ENCODE data around the gene DTX3.

Gene DTX3

GRCh38 chr12:57621497-57622292 lies 17.1 kb downstream of the DTX3 start:
- no peaks in the 10 kb centered on the region for H3K4me1 ChIP-seq (ENCODE audit: control insufficient read depth, low read length)

DNA sequence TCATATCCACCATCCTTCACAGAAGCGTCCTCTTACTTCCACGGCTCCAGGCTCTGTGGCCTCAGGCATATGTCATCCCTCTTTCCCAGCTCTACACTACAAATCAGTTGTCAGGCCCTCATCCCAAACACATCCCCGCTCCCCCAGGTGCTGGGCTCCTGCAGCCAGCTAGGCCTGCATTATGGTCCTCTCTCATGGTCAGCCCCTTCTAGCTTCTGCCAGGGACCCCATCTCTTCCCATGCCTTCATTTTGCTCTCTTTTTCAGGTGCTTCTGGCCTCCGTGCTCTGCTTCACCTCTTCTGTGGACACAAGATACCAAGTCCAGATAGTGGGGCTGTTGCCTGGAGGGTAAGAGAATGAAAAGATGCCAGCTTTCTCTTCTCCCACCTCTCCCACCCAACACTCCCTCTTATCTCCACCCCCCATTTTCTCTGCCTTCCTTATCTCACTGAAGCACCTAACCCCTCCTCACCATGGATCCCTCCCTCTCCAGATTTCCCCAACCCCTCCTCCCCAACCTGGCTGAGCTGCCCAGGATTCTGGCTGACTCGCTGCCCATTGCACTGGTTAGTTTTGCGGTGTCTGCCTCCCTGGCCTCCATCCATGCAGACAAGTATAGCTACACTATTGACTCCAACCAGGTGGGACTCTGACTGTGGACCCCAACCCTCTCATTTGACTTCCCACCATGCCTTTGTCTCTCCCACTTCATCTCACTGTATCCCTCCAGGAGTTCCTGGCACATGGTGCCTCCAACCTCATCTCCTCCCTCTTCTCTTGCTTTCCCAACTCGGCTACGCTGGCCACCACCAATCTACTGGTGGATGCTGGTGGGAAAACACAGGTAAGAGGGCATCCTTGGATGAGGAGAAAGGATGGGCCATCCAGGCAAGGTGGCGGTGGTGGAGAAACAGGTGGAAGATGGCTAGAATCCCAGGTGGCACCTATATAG lies 17.9 kb downstream of the DTX3 start:
- H3F3A ChIP-seq (ENCODE audit: control insufficient read depth, insufficient read depth) = no peaks in the 10 kb centered on the region
- no peaks in the 10 kb centered on the region for H3K79me2 ChIP-seq (ENCODE audit: control insufficient read depth, low read length)
- no peaks in the 10 kb centered on the region for H3K9me2 ChIP-seq (replicated peaks; ENCODE audit: control insufficient read depth, low read length)
- H3K4me1 ChIP-seq (ENCODE audit: control insufficient read depth, low read length) = no peaks in the 10 kb centered on the region
- H3K4me3 ChIP-seq (ENCODE audit: low read length) = no peak overlapping the region
- peaks cover 95% of the 10 kb centered on the region for H3K27me3 ChIP-seq (ENCODE audit: control insufficient read depth, low read length)
- TF ChIP-seq EZH2phosphoT487 (IDR thresholded peaks at IDR 0.05; ENCODE audit: borderline replicate concordance, low read length) = no peak
- no peak for TF ChIP-seq CTCF (IDR thresholded peaks at IDR 0.05; ENCODE audit: low read depth, low read length, poor library complexity, severe bottlenecking)
- no peak overlapping the region for H3K4me2 ChIP-seq (ENCODE audit: low read length)
- H4K20me1 ChIP-seq (ENCODE audit: control insufficient read depth, insufficient read depth, low read depth, low read length) = peaks cover 3% of the 10 kb centered on the region; the same call in 1 of the 2 replicates
- no peaks in the 10 kb centered on the region for H3K36me3 ChIP-seq (ENCODE audit: control insufficient read depth, low read length)
- H3K27ac ChIP-seq (ENCODE audit: low read depth, low read length) = no peak overlapping the region
- no peaks in the 10 kb centered on the region for H3K9me3 ChIP-seq (ENCODE audit: control insufficient read depth, insufficient read depth, low read length)

More at GRCh38 chr12:57621497-57622292, 17.1 kb downstream of the DTX3 start:
- Histone ChIP-seq H3K9me3 (ENCODE audit: control insufficient read depth, insufficient read depth, low read length) (no peaks in the 10 kb centered on the region), H3K4me3 (ENCODE audit: low read length) (no peak overlapping the region), H3K27ac (ENCODE audit: low read depth, low read length) (no peak overlapping the region), H3K4me2 (ENCODE audit: low read length) (no peak overlapping the region), H3K9me2 (replicated peaks; ENCODE audit: control insufficient read depth, low read length) (no peaks in the 10 kb centered on the region), H3K27me3 (ENCODE audit: control insufficient read depth, low read length) (peaks cover 95% of the 10 kb centered on the region), H4K20me1 (ENCODE audit: control insufficient read depth, insufficient read depth, low read depth, low read length) (peaks cover 3% of the 10 kb centered on the region; the same call in 1 of the 2 replicates), H3F3A (ENCODE audit: control insufficient read depth, insufficient read depth) (no peaks in the 10 kb centered on the region), H3K79me2 (ENCODE audit: control insufficient read depth, low read length) (no peaks in the 10 kb centered on the region), H3K36me3 (ENCODE audit: control insufficient read depth, low read length) (no peaks in the 10 kb centered on the region)
- TF ChIP-seq CTCF (IDR thresholded peaks at IDR 0.05; ENCODE audit: low read depth, low read length, poor library complexity, severe bottlenecking) (peak; percentile 90), EZH2phosphoT487 (IDR thresholded peaks at IDR 0.05; ENCODE audit: borderline replicate concordance, low read length) (no peak)

DNA sequence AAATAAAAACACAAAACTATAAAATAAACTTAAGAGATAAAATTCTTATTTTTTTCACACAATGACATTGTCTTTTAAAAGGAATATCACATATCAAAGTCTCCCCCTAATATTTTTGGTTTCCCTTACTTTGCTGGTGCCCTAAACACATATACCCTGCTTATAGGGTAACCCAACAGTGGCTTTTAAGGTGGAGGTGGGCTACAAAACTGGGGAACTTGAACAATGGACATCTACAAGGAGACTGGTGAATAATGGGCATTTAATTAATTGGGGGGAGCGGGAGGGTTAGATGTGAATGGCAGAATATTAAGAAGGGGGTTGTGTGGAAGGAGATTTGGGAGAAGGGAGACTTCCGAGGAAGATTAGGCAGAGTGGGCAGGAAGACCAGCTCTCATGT lies 18.8 kb downstream of the DTX3 start:
- no peak for TF ChIP-seq EZH2phosphoT487 (IDR thresholded peaks at IDR 0.05; ENCODE audit: borderline replicate concordance, low read length)
- no peak for TF ChIP-seq CTCF (IDR thresholded peaks at IDR 0.05; ENCODE audit: low read depth, low read length, poor library complexity, severe bottlenecking)
- Histone ChIP-seq H3F3A (ENCODE audit: control insufficient read depth, insufficient read depth) (no peaks in the 10 kb centered on the region), H3K4me3 (ENCODE audit: low read length) (no peak overlapping the region), H3K9me2 (replicated peaks; ENCODE audit: control insufficient read depth, low read length) (no peaks in the 10 kb centered on the region), H4K20me1 (ENCODE audit: control insufficient read depth, insufficient read depth, low read depth, low read length) (peaks cover 3% of the 10 kb centered on the region; the same call in 1 of the 2 replicates), H3K4me2 (ENCODE audit: low read length) (no peak overlapping the region), H3K4me1 (ENCODE audit: control insufficient read depth, low read length) (no peaks in the 10 kb centered on the region), H3K36me3 (ENCODE audit: control insufficient read depth, low read length) (no peaks in the 10 kb centered on the region), H3K9me3 (ENCODE audit: control insufficient read depth, insufficient read depth, low read length) (no peaks in the 10 kb centered on the region), H3K79me2 (ENCODE audit: control insufficient read depth, low read length) (no peaks in the 10 kb centered on the region), H3K27ac (ENCODE audit: low read depth, low read length) (no peak overlapping the region), H3K27me3 (ENCODE audit: control insufficient read depth, low read length) (peaks cover 94% of the 10 kb centered on the region)
